GM12878 (cell line): ENCODE data around the gene MEGF11. TPM values are rescaled to one million over a fixed set of nuclear protein-coding genes. Genes with fewer than 3 reads are reported as not detected.

ENCODE experiments used
- microRNA-seq: library from miRNA; unstranded; fragments of <30 nt; microRNA quantifications from one replicate; pipeline ENCODE4, GENCODE V29; 2018
- polyA plus RNA-seq, 11 experiments: library from polyadenylated mRNA; depleted of rRNA in 4 of 11; unstranded in 6 of 11; stranded (reverse) in 5 of 11; fragments of >200 nt; fragmentation: Nextera tagmentation in 4 of 11; fragmentation: Illumina TruSeq in 1 of 11; extraction: Ambion mirVana in 4 of 11; extraction: Trizol in 1 of 11; gene quantifications; 1 replicate in 1 of 11; 2 replicates in 10 of 11; pipeline versions ENCODE4 v1.2.1 to v1.2.3, GENCODE V29; 2011 to 2016; ENCODE audit warnings: inconsistent platforms in 2 of 11, missing spikeins in 2 of 11, low read depth in 1 of 11
- small RNA-seq: library from RNA; depleted of rRNA; stranded (forward); fragments of <200 nt; gene quantifications from one replicate; pipeline ENCODE3, GENCODE V24; 2014
- total RNA-seq, 4 experiments: library from RNA; depleted of rRNA in 3 of 4; stranded (reverse); fragments of >200 nt in 3 of 4; fragmentation: Illumina TruSeq in 1 of 4; extraction: Trizol in 1 of 4; gene quantifications; 2 replicates each; pipeline versions ENCODE4 v1.2.1 to v1.2.3, GENCODE V29; 2013 to 2021

Gene MEGF11
- total and polyA plus RNA-seq, 10 of the 15 experiments (the other 5 are each of a cell fraction or from before 2014, with no cell fraction given): 0.03 to 1.7 (median 0.49) TPM

Small RNA genes lying within 50 kb of the gene (microRNA-seq; reads per million reads assigned to microRNA genes)
- gene MIR4311: not detected

Small RNA genes lying within 50 kb of the gene (small RNA-seq; reads per million reads assigned to genes)
- gene MIR4311: not detected

Other genes with a start within 250 kb of the MEGF11 start
- gene DIS3L, start 39.8 kb upstream of the MEGF11 start, total RNA-seq (2014; rRNA removed): 23.2 and 27.2 TPM in 2 replicates
- gene DIS3L, start 39.8 kb upstream of the MEGF11 start, total RNA-seq (2014; rRNA removed; fragmentation: Illumina TruSeq; extraction: Trizol): 31.0 and 31.9 TPM in 2 replicates
- 22.8 and 24.0 TPM in 2 replicates for gene DIS3L, start 39.8 kb upstream of the MEGF11 start, total RNA-seq (2021)
- 27.8 and 41.2 TPM in 2 replicates for gene DIS3L, start 39.8 kb upstream of the MEGF11 start, polyA plus RNA-seq (2011; rRNA removed)
- gene DIS3L, start 39.8 kb upstream of the MEGF11 start, polyA plus RNA-seq (2014; fragmentation: Illumina TruSeq; extraction: Trizol): 28.0 and 31.3 TPM in 2 replicates
- 10 to 100 TPM in 1 of 2 experiments, 1 to 10 TPM in 1; 7.6 to 12.8 TPM for gene DIS3L, start 39.8 kb upstream of the MEGF11 start, polyA plus RNA-seq (2014; fragmentation: Nextera tagmentation; extraction: Ambion mirVana)
- gene DIS3L, start 39.8 kb upstream of the MEGF11 start, polyA plus RNA-seq (2014; rRNA removed): 22.2 and 24.0 TPM in 2 replicates
- 10 to 100 TPM; 31.6 to 33.7 TPM for gene DIS3L, start 39.8 kb upstream of the MEGF11 start, polyA plus RNA-seq (2016; fragmentation: Nextera tagmentation; extraction: Ambion mirVana)
- gene TIPIN, start 102.9 kb upstream of the MEGF11 start, total RNA-seq (2014; rRNA removed): 26.7 and 29.3 TPM in 2 replicates
- gene TIPIN, start 102.9 kb upstream of the MEGF11 start, total RNA-seq (2014; rRNA removed; fragmentation: Illumina TruSeq; extraction: Trizol): 37.7 and 41.1 TPM in 2 replicates
- gene TIPIN, start 102.9 kb upstream of the MEGF11 start, total RNA-seq (2021): 26.2 and 30.3 TPM in 2 replicates
- 21.1 and 32.4 TPM in 2 replicates for gene TIPIN, start 102.9 kb upstream of the MEGF11 start, polyA plus RNA-seq (2011; rRNA removed)
- 53.1 and 71.8 TPM in 2 replicates for gene TIPIN, start 102.9 kb upstream of the MEGF11 start, polyA plus RNA-seq (2014; fragmentation: Illumina TruSeq; extraction: Trizol)
- gene TIPIN, start 102.9 kb upstream of the MEGF11 start, polyA plus RNA-seq (2014; fragmentation: Nextera tagmentation; extraction: Ambion mirVana): 10 to 100 TPM; 52.8 to 59.2 TPM
- gene TIPIN, start 102.9 kb upstream of the MEGF11 start, polyA plus RNA-seq (2014; rRNA removed): 23.3 and 28.5 TPM in 2 replicates
- 10 to 100 TPM; 62.8 to 69.2 TPM for gene TIPIN, start 102.9 kb upstream of the MEGF11 start, polyA plus RNA-seq (2016; fragmentation: Nextera tagmentation; extraction: Ambion mirVana)
- gene MAP2K1, start 133.2 kb upstream of the MEGF11 start, total RNA-seq (2014; rRNA removed): 50.0 and 55.5 TPM in 2 replicates
- 28.1 and 30.1 TPM in 2 replicates for gene MAP2K1, start 133.2 kb upstream of the MEGF11 start, total RNA-seq (2014; rRNA removed; fragmentation: Illumina TruSeq; extraction: Trizol)
- gene MAP2K1, start 133.2 kb upstream of the MEGF11 start, total RNA-seq (2021): 66.1 and 68.9 TPM in 2 replicates
- gene MAP2K1, start 133.2 kb upstream of the MEGF11 start, polyA plus RNA-seq (2011; rRNA removed): 101 and 112 TPM in 2 replicates
- 41.6 and 47.2 TPM in 2 replicates for gene MAP2K1, start 133.2 kb upstream of the MEGF11 start, polyA plus RNA-seq (2014; fragmentation: Illumina TruSeq; extraction: Trizol)
- gene MAP2K1, start 133.2 kb upstream of the MEGF11 start, polyA plus RNA-seq (2014; fragmentation: Nextera tagmentation; extraction: Ambion mirVana): 10 to 100 TPM; 11.2 to 17.7 TPM
- gene MAP2K1, start 133.2 kb upstream of the MEGF11 start, polyA plus RNA-seq (2014; rRNA removed): 62.1 and 63.2 TPM in 2 replicates
- 10 to 100 TPM; 72.8 to 79.4 TPM for gene MAP2K1, start 133.2 kb upstream of the MEGF11 start, polyA plus RNA-seq (2016; fragmentation: Nextera tagmentation; extraction: Ambion mirVana)
- gene SNAPC5, start 244.0 kb upstream of the MEGF11 start, total RNA-seq (2014; rRNA removed): 18.0 and 29.3 TPM in 2 replicates
- gene SNAPC5, start 244.0 kb upstream of the MEGF11 start, total RNA-seq (2014; rRNA removed; fragmentation: Illumina TruSeq; extraction: Trizol): 32.2 and 32.8 TPM in 2 replicates
- 16.7 and 18.2 TPM in 2 replicates for gene SNAPC5, start 244.0 kb upstream of the MEGF11 start, total RNA-seq (2021)
- 14.4 TPM in 2 replicates for gene SNAPC5, start 244.0 kb upstream of the MEGF11 start, polyA plus RNA-seq (2011; rRNA removed)
- gene SNAPC5, start 244.0 kb upstream of the MEGF11 start, polyA plus RNA-seq (2014; fragmentation: Illumina TruSeq; extraction: Trizol): 43.7 and 49.2 TPM in 2 replicates
- gene SNAPC5, start 244.0 kb upstream of the MEGF11 start, polyA plus RNA-seq (2014; fragmentation: Nextera tagmentation; extraction: Ambion mirVana): 10 to 100 TPM; 53.0 to 53.5 TPM
- gene SNAPC5, start 244.0 kb upstream of the MEGF11 start, polyA plus RNA-seq (2014; rRNA removed): 18.3 and 26.6 TPM in 2 replicates
- 10 to 100 TPM; 41.6 to 44.4 TPM for gene SNAPC5, start 244.0 kb upstream of the MEGF11 start, polyA plus RNA-seq (2016; fragmentation: Nextera tagmentation; extraction: Ambion mirVana)